AG09319 (cell line): ENCODE measurements around the gene CPN2.

Source experiments
- DNase-seq: peaks from one replicate; pipeline ENCODE4 v3.0.0-alpha.2; 2010; ENCODE audit warnings: low read depth; ENCODE audit errors: extremely low read depth
- TF ChIP-seq, protein P1 (sequence below): IDR thresholded peaks from 2 replicates; pipeline ENCODE4 v1.5.1; 2011; ENCODE audit warnings: low read depth, mild to moderate bottlenecking, inconsistent platforms, low read length, moderate library complexity

The CPN2 gene

DNA sequence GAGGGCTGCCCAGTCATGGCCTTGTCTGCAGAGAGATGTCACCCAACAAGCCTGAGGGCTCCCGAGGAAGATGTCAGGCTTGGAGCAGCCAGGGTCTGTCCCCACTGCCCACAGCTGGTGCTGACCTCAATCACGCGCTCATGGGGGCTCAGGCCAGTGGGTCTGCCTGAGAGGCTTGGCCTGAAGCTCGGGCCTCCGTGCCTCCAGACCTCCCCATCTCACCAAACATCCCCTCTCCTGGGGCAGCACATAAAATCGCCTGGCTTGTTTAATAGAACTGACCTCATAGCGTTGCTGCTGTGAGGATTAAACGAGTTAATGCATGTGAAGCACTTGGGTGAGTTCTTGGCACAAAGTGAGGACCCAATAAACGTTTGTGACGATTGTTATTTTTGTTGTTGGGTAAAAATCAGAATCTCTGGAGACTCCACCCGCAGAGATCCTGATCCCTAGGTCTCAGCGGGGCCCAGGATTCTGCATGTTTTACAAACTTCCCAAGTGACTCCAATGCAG, 14.9 kb upstream of the CPN2 start:
- TF ChIP-seq, protein P1, sequence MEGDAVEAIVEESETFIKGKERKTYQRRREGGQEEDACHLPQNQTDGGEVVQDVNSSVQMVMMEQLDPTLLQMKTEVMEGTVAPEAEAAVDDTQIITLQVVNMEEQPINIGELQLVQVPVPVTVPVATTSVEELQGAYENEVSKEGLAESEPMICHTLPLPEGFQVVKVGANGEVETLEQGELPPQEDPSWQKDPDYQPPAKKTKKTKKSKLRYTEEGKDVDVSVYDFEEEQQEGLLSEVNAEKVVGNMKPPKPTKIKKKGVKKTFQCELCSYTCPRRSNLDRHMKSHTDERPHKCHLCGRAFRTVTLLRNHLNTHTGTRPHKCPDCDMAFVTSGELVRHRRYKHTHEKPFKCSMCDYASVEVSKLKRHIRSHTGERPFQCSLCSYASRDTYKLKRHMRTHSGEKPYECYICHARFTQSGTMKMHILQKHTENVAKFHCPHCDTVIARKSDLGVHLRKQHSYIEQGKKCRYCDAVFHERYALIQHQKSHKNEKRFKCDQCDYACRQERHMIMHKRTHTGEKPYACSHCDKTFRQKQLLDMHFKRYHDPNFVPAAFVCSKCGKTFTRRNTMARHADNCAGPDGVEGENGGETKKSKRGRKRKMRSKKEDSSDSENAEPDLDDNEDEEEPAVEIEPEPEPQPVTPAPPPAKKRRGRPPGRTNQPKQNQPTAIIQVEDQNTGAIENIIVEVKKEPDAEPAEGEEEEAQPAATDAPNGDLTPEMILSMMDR = no peak
- no peak for DNase-seq

DNA sequence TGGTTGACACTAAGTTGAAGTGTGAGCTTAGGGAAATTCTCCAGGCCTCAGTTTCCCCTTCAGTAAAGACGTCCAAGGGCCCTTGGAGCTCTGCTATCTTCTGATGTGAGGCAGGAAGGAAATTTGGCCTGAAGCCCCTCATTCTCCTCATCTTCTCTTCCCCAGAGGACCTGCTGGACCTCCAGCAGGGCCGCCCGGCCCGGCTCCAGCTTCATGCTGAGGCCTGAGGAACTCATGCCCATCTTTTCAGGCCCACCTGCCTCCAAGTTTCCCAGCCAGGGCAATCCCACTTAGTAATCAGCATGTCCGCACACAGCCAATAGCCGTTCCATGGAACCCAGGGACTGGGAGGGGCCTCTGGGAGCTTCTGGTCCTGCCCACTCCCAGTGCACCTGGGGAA, 14.4 kb upstream of the CPN2 start:
- TF ChIP-seq, protein P1 = no peak

GRCh38 chr3:194364652-194365434, 13.7 kb upstream of the CPN2 start:
- TF ChIP-seq, protein P1 = no peak
- no peak for DNase-seq

More for the DNA sequence above, 14.4 kb upstream of the CPN2 start:
- DNase-seq = no peak

DNA sequence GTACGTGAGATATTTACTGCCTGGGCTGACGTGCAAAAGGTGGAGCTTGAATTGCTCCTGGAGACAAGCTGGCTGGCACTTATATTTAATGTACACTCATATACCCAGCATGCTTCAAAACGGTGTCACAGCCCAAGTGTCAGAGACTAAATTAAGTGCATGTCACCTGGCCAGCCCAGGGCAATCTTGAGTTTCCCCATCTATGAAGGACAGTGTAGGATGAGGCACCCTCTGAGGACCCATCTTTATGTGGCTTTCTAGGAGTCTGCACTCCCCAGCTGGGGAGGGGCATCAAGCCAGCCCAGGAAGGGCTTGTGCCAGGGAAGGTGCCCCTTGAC, 13.2 kb upstream of the CPN2 start:
- TF ChIP-seq, protein P1 = no peak
- DNase-seq = no peak

GRCh38 chr3:194360568-194360967, 9.4 kb upstream of the CPN2 start:
- no peak for DNase-seq
- TF ChIP-seq, protein P1 = no peak

GRCh38 chr3:194357681-194358080, 6.6 kb upstream of the CPN2 start:
- TF ChIP-seq, protein P1 = no peak
- DNase-seq = no peak

GRCh38 chr3:194355379-194355778, 4.3 kb upstream of the CPN2 start:
- DNase-seq = no peak
- TF ChIP-seq, protein P1 = no peak
